CD4-positive, alpha-beta T cell (primary cell): ENCODE data around the gene URGCP. TPM values are rescaled to one million over a fixed set of nuclear protein-coding genes. Genes with fewer than 3 reads are reported as not detected.

Experiments used
- ATAC-seq: fragments of 200-7000 bp; cut with Tn5 transposase; one replicate; pipeline ENCODE4 v1.10.0; 2022; ENCODE audit warnings: mild to moderate bottlenecking; ENCODE audit not compliant: poor library complexity
- CTCF ChIA-PET: fragments of 350-600 bp; sonication (Branson Sonifier 250); formaldehyde crosslinking; loops from one replicate; lab custom pipeline; 2021; ENCODE audit warnings: antibody characterized with exemption, inconsistent platforms; lab: Charles Lee
- POLR2A ChIA-PET: fragments of 350-600 bp; sonication (Branson Sonifier 250); formaldehyde crosslinking; loops from one replicate; lab custom pipeline; 2021; ENCODE audit warnings: antibody characterized with exemption, inconsistent platforms; lab: Charles Lee
- DNase-seq, 14 experiments: peaks; one replicate each; pipeline ENCODE4 v3.0.0-alpha.2; 2013 to 2020; ENCODE audit warnings: mixed read lengths in 2 of 14
- H3K27ac ChIP-seq, 2 donors: one replicate each; pipeline versions ENCODE4 v1.5.1 to v1.7.0; 2013; ENCODE audit warnings: low read length in 2 of 2, low read depth in 1 of 2, mild to moderate bottlenecking in 1 of 2
- H3K27me3 ChIP-seq, 2 experiments: 1 replicate in 1 of 2; 2 replicates in 1 of 2; pipeline versions ENCODE4 v1.6.1 to v1.7.0; 2013; ENCODE audit warnings: low read length in 2 of 2, control low read depth in 1 of 2, mild to moderate bottlenecking in 1 of 2, moderate library complexity in 1 of 2; ENCODE audit not compliant: insufficient read depth in 2 of 2, control insufficient read depth in 1 of 2
- H3K36me3 ChIP-seq: one replicate; pipeline ENCODE4 v1.6.1; 2013; ENCODE audit warnings: low read length, control low read depth; ENCODE audit not compliant: insufficient read depth
- H3K4me1 ChIP-seq: one replicate; pipeline ENCODE4 v1.6.1; 2013; ENCODE audit warnings: low read length, control low read depth; ENCODE audit not compliant: insufficient read depth
- H3K4me3 ChIP-seq: one replicate; pipeline ENCODE4 v1.5.1; 2013; ENCODE audit warnings: mild to moderate bottlenecking, low read length, moderate library complexity
- H3K9me3 ChIP-seq, 2 experiments: 1 replicate in 1 of 2; 2 replicates in 1 of 2; pipeline versions ENCODE4 v1.6.1 to v1.7.0; 2013; ENCODE audit warnings: low read length in 2 of 2, mild to moderate bottlenecking in 2 of 2, control low read depth in 1 of 2, moderate library complexity in 1 of 2; ENCODE audit not compliant: control insufficient read depth in 1 of 2, insufficient read depth in 1 of 2
- H3K27ac Mint-ChIP-seq: one replicate; pipeline ENCODE4 v1.8.0; 2020; ENCODE audit warnings: mixed read lengths
- H3K27me3 Mint-ChIP-seq: one replicate; pipeline ENCODE4 v1.8.0; 2021; ENCODE audit warnings: mixed read lengths
- H3K36me3 Mint-ChIP-seq: one replicate; pipeline ENCODE4 v1.8.0; 2021; ENCODE audit warnings: low read depth, mixed read lengths
- H3K4me1 Mint-ChIP-seq: one replicate; pipeline ENCODE4 v1.8.0; 2021; ENCODE audit warnings: low read depth, mixed read lengths
- H3K4me3 Mint-ChIP-seq: one replicate; pipeline ENCODE4 v1.8.0; 2020; ENCODE audit warnings: mild to moderate bottlenecking, mixed read lengths
- H3K9me3 Mint-ChIP-seq: one replicate; pipeline ENCODE4 v1.8.0; 2020; ENCODE audit warnings: mixed read lengths
- CTCF ChIP-seq: fragments of 200-600 bp; IDR thresholded peaks from one replicate; pipeline ENCODE4 v1.8.0; 2022; ENCODE audit warnings: antibody characterized with exemption, mild to moderate bottlenecking
- intact Hi-C, 2 experiments: fragments of 100-400 bp; cut with DNase I in 1 of 2; cut with micrococcal nuclease in 1 of 2; formaldehyde crosslinking; loops; one replicate each; pipeline versions ENCODE4 v1.15.1 to v1.9.0; 2023 to 2025; cut with DNase I, micrococcal nuclease
- total RNA-seq, 174 experiments: library from RNA in 2 of 174; stranded (reverse) in 2 of 174; gene quantifications; one replicate each; pipeline ENCODE4 v1.2.3 and lab custom pipeline; 2021 to 2026

Gene URGCP
- total RNA-seq, 2 experiments from 2014 or later, result 21.8 to 22.5 TPM

GRCh38 chr7:43873300-43873699 lies 33.1 kb downstream of the URGCP start:
- ATAC-seq (no peak), DNase-seq (no peak)
- H3K4me3 ChIP-seq, result no peak overlapping the region
- no peak for TF ChIP-seq CTCF
- H3K27ac ChIP-seq, result no peak overlapping the region
- ChIA-PET POLR2A (no interaction called here), CTCF (no interaction called here)
- no peaks in the 10 kb centered on the region for H3K27me3 Mint-ChIP-seq
- no peaks in the 10 kb centered on the region for H3K27me3 ChIP-seq
- no peak overlapping the region for H3K4me3 Mint-ChIP-seq
- H3K27ac Mint-ChIP-seq, result no peak overlapping the region
- H3K9me3 ChIP-seq, result no peaks in the 10 kb centered on the region
- peaks cover 20% of the 10 kb centered on the region for H3K4me1 Mint-ChIP-seq
- H3K36me3 ChIP-seq, result peaks cover 27% of the 10 kb centered on the region
- H3K36me3 Mint-ChIP-seq, result peaks cover 50% of the 10 kb centered on the region
- intact Hi-C loops, result loop anchor here in 1 of 2 experiments (10.0 kb wide), 1 partner anchor 252 kb away; the partner anchor contains the start of gene POLD2
- H3K9me3 Mint-ChIP-seq, result no peaks in the 10 kb centered on the region
- peaks cover 15% of the 10 kb centered on the region for H3K4me1 ChIP-seq

GRCh38 chr7:43872406-43873110 lies 33.8 kb downstream of the URGCP start:
- no peak for TF ChIP-seq CTCF
- Mint-ChIP-seq H3K27ac (no peak overlapping the region), H3K27me3 (no peaks in the 10 kb centered on the region), H3K4me3 (no peak overlapping the region), H3K9me3 (no peaks in the 10 kb centered on the region), H3K36me3 (peaks cover 49% of the 10 kb centered on the region), H3K4me1 (peaks cover 26% of the 10 kb centered on the region)
- ATAC-seq (no peak), DNase-seq (no peak)
- no peak overlapping the region for H3K27ac ChIP-seq
- ChIA-PET CTCF (no interaction called here), POLR2A (no interaction called here)
- H3K36me3 ChIP-seq, result peaks cover 24% of the 10 kb centered on the region
- peaks cover 20% of the 10 kb centered on the region for H3K4me1 ChIP-seq
- H3K4me3 ChIP-seq, result no peak overlapping the region
- no peaks in the 10 kb centered on the region for H3K9me3 ChIP-seq
- intact Hi-C loops, result loop anchor here in 1 of 2 experiments (10.0 kb wide), 1 partner anchor 252 kb away; the partner anchor contains the start of gene POLD2
- no peaks in the 10 kb centered on the region for H3K27me3 ChIP-seq

- POLR2A ChIA-PET, result no interaction called here
Observed at GRCh38 chr7:43871064-43871463, 35.3 kb downstream of the URGCP start.

More at GRCh38 chr7:43871064-43871463, 35.3 kb downstream of the URGCP start:
- intact Hi-C loops, result loop anchor here (2.0 to 10.0 kb wide), 2 partner anchors 56 to 254 kb away; partner anchors contain the start of genes UBE2D4 (in 2 of the 2) and POLD2 (in 1 of the 2)
- Mint-ChIP-seq H3K4me1 (peaks cover 26% of the 10 kb centered on the region), H3K4me3 (peak overlapping the region; percentile 70), H3K27me3 (no peaks in the 10 kb centered on the region), H3K27ac (no peak overlapping the region), H3K36me3 (peaks cover 46% of the 10 kb centered on the region), H3K9me3 (no peaks in the 10 kb centered on the region)
- no peaks in the 10 kb centered on the region for H3K27me3 ChIP-seq
- H3K9me3 ChIP-seq, result no peaks in the 10 kb centered on the region
- H3K27ac ChIP-seq, result no peak overlapping the region
- H3K36me3 ChIP-seq, result peaks cover 22% of the 10 kb centered on the region
- DNase-seq (no peak), ATAC-seq (no peak)
- TF ChIP-seq CTCF, result no peak
- CTCF ChIA-PET, result no interaction called here
- no peak overlapping the region for H3K4me3 ChIP-seq
- H3K4me1 ChIP-seq, result peaks cover 20% of the 10 kb centered on the region
